CD4-positive, alpha-beta memory T cell (primary cell): ENCODE results near the gene GABPB2. TPM values are rescaled to one million over a fixed set of nuclear protein-coding genes. Genes with fewer than 3 reads are reported as not detected.
A peak's percentile ranks its signal among the peaks of the same experiment; 100 is the strongest.

Experiments used
- CTCF ChIA-PET: fragments of 350-600 bp; sonication (Branson Sonifier 250); formaldehyde crosslinking; loops from one replicate; lab custom pipeline; 2021; ENCODE audit warnings: inconsistent platforms; ENCODE audit not compliant: partially characterized antibody; lab: Charles Lee
- POLR2A ChIA-PET: fragments of 350-600 bp; sonication (Branson Sonifier 250); formaldehyde crosslinking; loops from one replicate; lab custom pipeline; 2021; ENCODE audit not compliant: partially characterized antibody; lab: Charles Lee
- DNase-seq, 5 donors: peaks; one replicate each; pipeline versions ENCODE4 v3.0.0 to v3.0.0-alpha.2; 2020 to 2022; ENCODE audit warnings: mixed read lengths in 1 of 5
- H3K27ac ChIP-seq: one replicate; pipeline ENCODE4 v1.7.0; 2013; ENCODE audit warnings: low read depth, low read length
- H3K27me3 ChIP-seq: 2 replicates; pipeline ENCODE4 v1.7.0; 2013; ENCODE audit warnings: mild to moderate bottlenecking, low read length, moderate library complexity; ENCODE audit not compliant: insufficient read depth
- H3K36me3 ChIP-seq: 2 replicates; pipeline ENCODE4 v1.7.0; 2013; ENCODE audit warnings: mild to moderate bottlenecking, low read length, moderate library complexity; ENCODE audit not compliant: insufficient read depth
- H3K4me1 ChIP-seq: 2 replicates; pipeline ENCODE4 v1.7.0; 2013; ENCODE audit warnings: mild to moderate bottlenecking, low read length, moderate library complexity; ENCODE audit not compliant: insufficient read depth
- H3K4me3 ChIP-seq, 2 donors: one replicate each; pipeline ENCODE4 v1.7.0; 2013; ENCODE audit warnings: low read length in 2 of 2, mild to moderate bottlenecking in 1 of 2
- H3K9me3 ChIP-seq, 2 donors: one replicate each; pipeline ENCODE4 v1.7.0; 2013; ENCODE audit warnings: low read length in 2 of 2, control low read depth in 1 of 2; ENCODE audit not compliant: control insufficient read depth in 1 of 2
- H3K27ac Mint-ChIP-seq, 7 donors: one replicate each; pipeline ENCODE4 v1.8.0; 2020 to 2021; ENCODE audit warnings: mixed read lengths in 7 of 7, mild to moderate bottlenecking in 6 of 7, inconsistent platforms in 3 of 7, moderate library complexity in 3 of 7
- H3K27me3 Mint-ChIP-seq, 2 donors: one replicate each; pipeline ENCODE4 v1.8.0; 2020 to 2021; ENCODE audit warnings: mixed read lengths in 2 of 2
- H3K36me3 Mint-ChIP-seq, 2 donors: one replicate each; pipeline ENCODE4 v1.8.0; 2020 to 2021; ENCODE audit warnings: mixed read lengths in 2 of 2, inconsistent platforms in 1 of 2, mild to moderate bottlenecking in 1 of 2
- H3K4me1 Mint-ChIP-seq, 4 donors: one replicate each; pipeline ENCODE4 v1.8.0; 2020 to 2021; ENCODE audit warnings: mixed read lengths in 4 of 4, mild to moderate bottlenecking in 1 of 4
- H3K4me3 Mint-ChIP-seq, 8 donors: one replicate each; pipeline ENCODE4 v1.8.0; 2020 to 2021; ENCODE audit warnings: mixed read lengths in 8 of 8, mild to moderate bottlenecking in 7 of 8, moderate library complexity in 6 of 8, inconsistent platforms in 3 of 8
- H3K9me3 Mint-ChIP-seq, 8 donors: one replicate each; pipeline ENCODE4 v1.8.0; 2020 to 2021; ENCODE audit warnings: mixed read lengths in 8 of 8, mild to moderate bottlenecking in 5 of 8, inconsistent platforms in 3 of 8, moderate library complexity in 1 of 8
- intact Hi-C: fragments of 100-400 bp; cut with micrococcal nuclease; formaldehyde crosslinking; loops from one replicate; pipeline ENCODE4 v1.15.1; 2023
- polyA plus RNA-seq, 2 donors: library from polyadenylated mRNA; unstranded; fragments of 300-500 nt; fragmentation: Illumina TruSeq; gene quantifications; one replicate each; pipeline ENCODE4 v1.2.3, GENCODE V29; 2021
- total RNA-seq, 2 experiments: library from RNA; stranded (reverse); gene quantifications; one replicate each; pipeline ENCODE4 v1.2.3, GENCODE V29; 2021

GABPB2 gene
- total and polyA plus RNA-seq, 4 experiments from 2014 or later: 4.9 to 42.8 (median 25.5) TPM

GRCh38 chr1:151144474-151145303, 74.1 kb downstream of the GABPB2 start:
- H3K27ac ChIP-seq: no peak overlapping the region
- H3K36me3 Mint-ChIP-seq: peaks cover 0 to 2% of the 10 kb centered on the region in 2 donors
- peak overlapping the region in 5 of 7 donors; percentile 13 to 80 (median 24) for H3K27ac Mint-ChIP-seq
- ChIA-PET CTCF (interaction anchor here (0.7 to 1.7 kb wide), 4 partner anchors 11 to 45 kb away, joined by 3 to 9 read pairs (median 6); partner anchors contain the start of gene TNFAIP8L2), POLR2A (interaction anchor here (0.6 to 1.2 kb wide), 5 partner anchors 11 to 167 kb away, joined by 3 to 5 read pairs (median 4); partner anchors contain the start of gene TNFAIP8L2)
- H3K9me3 Mint-ChIP-seq: no peaks in the 10 kb centered on the region
- no peaks in the 10 kb centered on the region for H3K9me3 ChIP-seq
- intact Hi-C loops: no loop called here
- DNase-seq: no peak
- H3K27me3 ChIP-seq: no peaks in the 10 kb centered on the region
- H3K27me3 Mint-ChIP-seq: peaks cover 0 to 2% of the 10 kb centered on the region in 2 donors
- peaks cover 9 to 33% (median 17%) of the 10 kb centered on the region in 4 donors for H3K4me1 Mint-ChIP-seq
- no peaks in the 10 kb centered on the region for H3K36me3 ChIP-seq
- H3K4me3 Mint-ChIP-seq: peak overlapping the region; percentile 2 to 98 (median 49)
- H3K4me3 ChIP-seq: no peak overlapping the region
- H3K4me1 ChIP-seq: peaks cover 24% of the 10 kb centered on the region

- H3K27me3 Mint-ChIP-seq: peaks cover 0 to 2% of the 10 kb centered on the region in 2 donors
- H3K36me3 Mint-ChIP-seq: peaks cover 0 to 2% of the 10 kb centered on the region in 2 donors
- peak overlapping the region in 3 of 7 donors; percentile 57 to 88 (median 78) for H3K27ac Mint-ChIP-seq
- ChIA-PET POLR2A (interaction anchor here (1.0 to 1.6 kb wide), 4 partner anchors 11 to 167 kb away, joined by 3 to 5 read pairs (median 4); partner anchors contain the start of gene TNFAIP8L2), CTCF (interaction anchor here (0.7 to 1.7 kb wide), 4 partner anchors 10 to 46 kb away, joined by 3 to 9 read pairs (median 6); partner anchors contain the start of gene TNFAIP8L2)
- Histone ChIP-seq H3K4me1 (peaks cover 24% of the 10 kb centered on the region), H3K27me3 (no peaks in the 10 kb centered on the region), H3K27ac (peak overlapping the region; percentile 56), H3K4me3 (peak overlapping the region; percentile 83), H3K9me3 (no peaks in the 10 kb centered on the region), H3K36me3 (no peaks in the 10 kb centered on the region)
- intact Hi-C loops: loop anchor here (1.0 to 2.0 kb wide), 2 partner anchors 12 to 15 kb away; no protein-coding TSS in a partner anchor
- DNase-seq: peak in 2 of 5 donors; percentile 24 to 30
- peak overlapping the region; percentile 92 to 98 (median 97) for H3K4me3 Mint-ChIP-seq
- peaks cover 9 to 33% (median 17%) of the 10 kb centered on the region in 4 donors for H3K4me1 Mint-ChIP-seq
- no peaks in the 10 kb centered on the region for H3K9me3 Mint-ChIP-seq
Measured at GRCh38 chr1:151145304-151146071, 74.9 kb downstream of the GABPB2 start.

- Mint-ChIP-seq H3K36me3 (peaks cover 0 to 2% of the 10 kb centered on the region in 2 donors), H3K4me1 (peaks cover 9 to 33% (median 17%) of the 10 kb centered on the region in 4 donors), H3K9me3 (no peaks in the 10 kb centered on the region), H3K4me3 (peak overlapping the region; percentile 92 to 98 (median 97)), H3K27me3 (peaks cover 0 to 2% of the 10 kb centered on the region in 2 donors), H3K27ac (peak overlapping the region in 5 of 7 donors; percentile 54 to 95 (median 78))
- H3K9me3 ChIP-seq: no peaks in the 10 kb centered on the region
- H3K4me3 ChIP-seq: peak overlapping the region; percentile 83
- POLR2A ChIA-PET: interaction anchor here (1.5 to 2.7 kb wide), 4 partner anchors 11 to 78 kb away, joined by 3 to 20 read pairs (median 6); partner anchors contain the start of gene TNFAIP8L2
- peak overlapping the region; percentile 56 for H3K27ac ChIP-seq
- no peak for DNase-seq
- no peaks in the 10 kb centered on the region for H3K27me3 ChIP-seq
- peaks cover 24% of the 10 kb centered on the region for H3K4me1 ChIP-seq
- intact Hi-C loops: loop anchor here (1.0 to 2.0 kb wide), 2 partner anchors 11 to 15 kb away; no protein-coding TSS in a partner anchor
- CTCF ChIA-PET: interaction anchor here (1.6 kb wide), 1 partner anchor 46 kb away, joined by 9 read pairs; no protein-coding TSS in a partner anchor
- H3K36me3 ChIP-seq: no peaks in the 10 kb centered on the region
Measured at GRCh38 chr1:151146072-151146411, 75.5 kb downstream of the GABPB2 start.

GRCh38 chr1:151146412-151147131, 76.0 kb downstream of the GABPB2 start, which contains the start of gene SEMA6C:
SEMA6C (minus strand) TSS chr1:151146631; CDS start chr1:151142621, 4,010 bp downstream.
- no peaks in the 10 kb centered on the region for H3K9me3 ChIP-seq
- intact Hi-C loops: loop anchor here (1.0 to 2.0 kb wide), 2 partner anchors 11 to 16 kb away; no protein-coding TSS in a partner anchor
- Mint-ChIP-seq H3K4me1 (peaks cover 9 to 33% (median 17%) of the 10 kb centered on the region in 4 donors), H3K4me3 (peak within 1 kb of the TSS; percentile 92 to 98 (median 97)), H3K36me3 (peaks cover 0 to 2% of the 10 kb centered on the region in 2 donors), H3K9me3 (no peaks in the 10 kb centered on the region), H3K27me3 (peaks cover 0 to 2% of the 10 kb centered on the region in 2 donors), H3K27ac (peak within 1 kb of the TSS; percentile 37 to 96 (median 94))
- H3K4me3 ChIP-seq: peak within 1 kb of the TSS; percentile 83
- POLR2A ChIA-PET: interaction anchor here (0.6 to 2.7 kb wide), 7 partner anchors 11 to 135 kb away, joined by 3 to 20 read pairs (median 3); partner anchors contain the start of genes LYSMD1, SCNM1 and TNFAIP8L2
- peak; percentile 80 to 88 (median 81) for DNase-seq
- peak within 1 kb of the TSS; percentile 56 for H3K27ac ChIP-seq
- no peaks in the 10 kb centered on the region for H3K36me3 ChIP-seq
- peaks cover 24% of the 10 kb centered on the region for H3K4me1 ChIP-seq
- CTCF ChIA-PET: interaction anchor here (0.8 to 1.2 kb wide), 3 partner anchors 9 to 47 kb away, joined by 3 to 5 read pairs (median 4); partner anchors contain the start of gene TNFAIP8L2
- no peaks in the 10 kb centered on the region for H3K27me3 ChIP-seq

DNA sequence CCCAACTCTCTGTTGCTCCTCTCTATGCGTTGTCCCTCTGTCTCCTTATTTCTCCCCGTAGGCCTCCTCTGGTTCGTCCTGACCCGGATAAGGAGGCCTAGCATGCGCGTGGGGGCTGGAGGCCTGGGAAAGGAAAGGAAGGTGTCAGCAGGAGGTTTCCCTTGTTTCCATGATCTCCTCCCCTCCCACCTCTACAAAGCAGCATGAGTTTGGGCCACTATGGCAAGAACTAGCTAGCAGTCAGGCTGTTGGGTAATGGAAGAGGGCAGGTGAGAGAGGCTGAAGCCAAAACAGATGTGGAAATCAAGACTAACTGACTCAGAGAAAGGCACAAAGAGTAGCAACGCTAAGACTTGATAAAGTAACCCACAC, 76.6 kb downstream of the GABPB2 start:
- Mint-ChIP-seq H3K27me3 (peaks cover 0 to 2% of the 10 kb centered on the region in 2 donors), H3K4me3 (peak overlapping the region; percentile 92 to 98 (median 97)), H3K9me3 (no peaks in the 10 kb centered on the region), H3K36me3 (peaks cover 0 to 2% of the 10 kb centered on the region in 2 donors), H3K27ac (peak overlapping the region in 6 of 7 donors; percentile 54 to 96 (median 94)), H3K4me1 (peaks cover 9 to 33% (median 17%) of the 10 kb centered on the region in 4 donors)
- DNase-seq: no peak
- peaks cover 24% of the 10 kb centered on the region for H3K4me1 ChIP-seq
- peak overlapping the region; percentile 56 for H3K27ac ChIP-seq
- H3K4me3 ChIP-seq: peak overlapping the region; percentile 83
- POLR2A ChIA-PET: interaction anchor here (0.6 to 2.7 kb wide), 7 partner anchors 10 to 134 kb away, joined by 3 to 20 read pairs (median 3); partner anchors contain the start of genes LYSMD1, SCNM1 and TNFAIP8L2
- no peaks in the 10 kb centered on the region for H3K36me3 ChIP-seq
- CTCF ChIA-PET: interaction anchor here (0.8 to 1.2 kb wide), 3 partner anchors 8 to 47 kb away, joined by 3 to 5 read pairs (median 4); partner anchors contain the start of gene TNFAIP8L2
- no peaks in the 10 kb centered on the region for H3K27me3 ChIP-seq
- H3K9me3 ChIP-seq: no peaks in the 10 kb centered on the region
- intact Hi-C loops: loop anchor here (2.0 kb wide), 1 partner anchor 16 kb away; no protein-coding TSS in a partner anchor
